Prostate gland (tissue), 2 donors: ENCODE results near the gene ZNF827. TPM values are rescaled to one million over a fixed set of nuclear protein-coding genes. Genes with fewer than 3 reads are reported as not detected.
A peak's percentile ranks its signal among the peaks of the same experiment; 100 is the strongest.

Experiments
- DNase-seq: peaks from one replicate; pipeline ENCODE4 v3.0.0-alpha.2; 2019; ENCODE audit warnings: low spot score
- H3K27ac ChIP-seq, 2 donors: fragments of 200-600 bp; sonication (generic); 2 replicates each; pipeline ENCODE4 v1.5.1; 2017 to 2019
- H3K27me3 ChIP-seq: fragments of 200-600 bp; sonication (generic); replicated peaks from 2 replicates; pipeline ENCODE4 v1.5.1; 2019; ENCODE audit not compliant: insufficient read depth
- H3K36me3 ChIP-seq, 2 donors: fragments of 200-600 bp; sonication (generic); 1 replicate in 1 of 2; 2 replicates in 1 of 2; pipeline versions ENCODE4 v1.5.1 to v1.8.1; 2017 to 2019
- H3K4me1 ChIP-seq: fragments of 200-600 bp; sonication (generic); replicated peaks from 2 replicates; pipeline ENCODE4 v1.5.1; 2019
- H3K4me3 ChIP-seq, 2 donors: fragments of 200-600 bp; sonication (generic); 2 replicates each; pipeline ENCODE4 v1.5.1; 2017 to 2019
- H3K9me3 ChIP-seq: fragments of 200-600 bp; sonication (generic); 2 replicates; pipeline ENCODE4 v1.5.1; 2017
- CTCF ChIP-seq, 4 experiments: fragments of 200-600 bp in 2 of 4; fragments of 450-650 bp in 2 of 4; sonication (generic) in 2 of 4; IDR thresholded peaks; 1 replicate in 3 of 4; 2 replicates in 1 of 4; pipeline ENCODE4 v1.5.1; 2016 to 2019; ENCODE audit warnings: antibody characterized with exemption in 4 of 4, mild to moderate bottlenecking in 2 of 4, moderate library complexity in 2 of 4
- POLR2A ChIP-seq: fragments of 450-650 bp; IDR thresholded peaks from one replicate; pipeline ENCODE4 v1.6.1; 2016; ENCODE audit warnings: antibody characterized with exemption, mild to moderate bottlenecking
- POLR2AphosphoS5 ChIP-seq: sonication (generic); formaldehyde crosslinking; IDR thresholded peaks from one replicate; pipeline ENCODE4 v1.6.1; 2017; ENCODE audit warnings: antibody characterized with exemption
- WGBS: methylation state at CpG from one replicate; pipeline ENCODE4 v1.1.5; 2018; 5-methylcytosine and 5-hydroxymethylcytosine counted together
- intact Hi-C: fragments of 100-400 bp; cut with DNase I; formaldehyde crosslinking; loops from one replicate; pipeline ENCODE4 v1.14.2; 2022
- small RNA-seq, 2 donors: library from RNA; depleted of rRNA; stranded (forward); fragments of <200 nt; gene quantifications; one replicate each; pipeline ENCODE3, GENCODE V24; 2016
- total RNA-seq, 2 donors: library from RNA; depleted of rRNA; stranded (reverse); fragments of >200 nt; gene quantifications; one replicate each; pipeline ENCODE4 v1.1.0, GENCODE V29; 2016

The ZNF827 gene
- total RNA-seq, 2 donors from 2014 or later = 221 to 286 TPM

- intact Hi-C loops = no loop called here
- Histone ChIP-seq H3K4me3 (no peak overlapping the region), H3K36me3 (no peaks in the 10 kb centered on the region), H3K27me3 (no peaks in the 10 kb centered on the region), H3K4me1 (peaks cover 6% of the 10 kb centered on the region), H3K27ac (peak overlapping the region in 1 of 2 donors; percentile 67), H3K9me3 (no peaks in the 10 kb centered on the region)
- TF ChIP-seq POLR2AphosphoS5 (no peak), POLR2A (no peak), CTCF (IDR thresholded peaks at IDR 0.05) (no peak)
- 48% methylated on average over 3 of the region's 3 CpGs for WGBS
- DNase-seq = no peak
These were observed 222.4 kb downstream of the ZNF827 start for GRCh38 chr4:145716200-145716599.

GRCh38 chr4:145709843-145710242 is 228.8 kb downstream of the ZNF827 start:
- intact Hi-C loops = no loop called here
- no peak for TF ChIP-seq CTCF (IDR thresholded peaks at IDR 0.05)
- TF ChIP-seq POLR2AphosphoS5 = no peak
- TF ChIP-seq POLR2A = no peak
- no peak for DNase-seq
- H3K27ac ChIP-seq = peak overlapping the region in 1 of 2 donors; percentile 21
- H3K27me3 ChIP-seq = no peaks in the 10 kb centered on the region
- no peaks in the 10 kb centered on the region for H3K36me3 ChIP-seq
- H3K4me3 ChIP-seq = no peak overlapping the region
- no peaks in the 10 kb centered on the region for H3K9me3 ChIP-seq
- H3K4me1 ChIP-seq = peaks cover 2% of the 10 kb centered on the region
- 53% methylated on average over 3 of the region's 3 CpGs for WGBS

- Histone ChIP-seq H3K4me1 (peaks cover 2% of the 10 kb centered on the region), H3K27me3 (no peaks in the 10 kb centered on the region), H3K36me3 (no peaks in the 10 kb centered on the region), H3K27ac (peak overlapping the region in 1 of 2 donors; percentile 21), H3K4me3 (no peak overlapping the region), H3K9me3 (no peaks in the 10 kb centered on the region)
- TF ChIP-seq POLR2AphosphoS5 = peak; percentile 74
- no peak for TF ChIP-seq CTCF (IDR thresholded peaks at IDR 0.05)
- no peak for TF ChIP-seq POLR2A
- intact Hi-C loops = no loop called here
- 39% methylated on average over 1 of the region's 1 CpG for WGBS
- peak; percentile 73 for DNase-seq
These were observed 229.3 kb downstream of the ZNF827 start for GRCh38 chr4:145709336-145709735.

Small RNAs within 50 kb of the gene (small RNA-seq; reads per million reads assigned to genes)
- 0 reads per million in 2 donors for gene RF00019

Other genes starting within 250 kb of the ZNF827 start
- 10 to 100 TPM; 30.2 to 93.8 TPM for gene LSM6, start 236.9 kb upstream of the ZNF827 start, total RNA-seq